ENCODE data around the gene CTSF. TPM values are rescaled to one million over a fixed set of nuclear protein-coding genes. Genes with fewer than 3 reads are reported as not detected.

CTSF gene
- total and polyA plus RNA-seq, 2 of the 8 experiments (the other 6 are each of a cell fraction or from before 2014, with no cell fraction given): 0.58 to 2.3 TPM

GRCh38 chr11:66603072-66603471 lies 34.7 kb upstream of the CTSF start (continued):
- no peak for TF ChIP-seq ATF2 (IDR thresholded peaks at IDR 0.05; ENCODE audit: low read length)
- no peak for TF ChIP-seq CBX8 (IDR thresholded peaks at IDR 0.05; ENCODE audit: borderline replicate concordance, low read depth, low read length)

All from H1 (cell line).